HG03469 (cell line): ENCODE results near the gene ACOXL.
A peak's percentile ranks its signal among the peaks of the same experiment; 100 is the strongest.

Experiments used
- ATAC-seq: cut with Tn5 transposase; IDR thresholded peaks from one replicate; pipeline ENCODE4 v1.9.1; 2021; ENCODE audit warnings: mild to moderate bottlenecking, moderate library complexity, moderate number of reproducible peaks; ENCODE audit not compliant: unreplicated experiment

Gene ACOXL

GRCh38 chr2:111120253-111121027 lies 388.1 kb downstream of the ACOXL start, which contains the start of gene BCL2L11:
BCL2L11 (plus strand) TSS chr2:111120914; CDS start chr2:111123746, 2,832 bp downstream.
- ATAC-seq = peak; percentile 27

- no peak for ATAC-seq
These were observed 388.9 kb downstream of the ACOXL start for GRCh38 chr2:111121028-111121827.

- ATAC-seq = peak; percentile 34
These were observed 389.7 kb downstream of the ACOXL start for GRCh38 chr2:111121828-111122630.

GRCh38 chr2:111122631-111123421 lies 390.5 kb downstream of the ACOXL start:
- no peak for ATAC-seq

- no peak for ATAC-seq
These were observed 391.4 kb downstream of the ACOXL start for GRCh38 chr2:111123751-111124150.

- ATAC-seq = no peak
These were observed 394.2 kb downstream of the ACOXL start for GRCh38 chr2:111126581-111126980.

GRCh38 chr2:111127351-111127750 lies 395.0 kb downstream of the ACOXL start:
- ATAC-seq = no peak

GRCh38 chr2:111128096-111128495 lies 395.7 kb downstream of the ACOXL start:
- ATAC-seq = no peak

- no peak for ATAC-seq
These were observed 401.2 kb downstream of the ACOXL start for GRCh38 chr2:111133603-111134002.

GRCh38 chr2:111134055-111134454 lies 401.7 kb downstream of the ACOXL start:
- ATAC-seq = no peak

GRCh38 chr2:111135237-111135909 lies 403.0 kb downstream of the ACOXL start:
- no peak for ATAC-seq

- no peak for ATAC-seq
These were observed 403.5 kb downstream of the ACOXL start for GRCh38 chr2:111135910-111136297.

GRCh38 chr2:111138839-111139238 lies 406.5 kb downstream of the ACOXL start:
- no peak for ATAC-seq

- no peak for ATAC-seq
These were observed 407.4 kb downstream of the ACOXL start for GRCh38 chr2:111139637-111140317.

- no peak for ATAC-seq
These were observed 408.4 kb downstream of the ACOXL start for GRCh38 chr2:111140815-111141214.

GRCh38 chr2:111142101-111142500 lies 409.7 kb downstream of the ACOXL start:
- ATAC-seq = no peak

GRCh38 chr2:111143107-111143842 lies 410.9 kb downstream of the ACOXL start:
- ATAC-seq = no peak

- no peak for ATAC-seq
These were observed 411.4 kb downstream of the ACOXL start for GRCh38 chr2:111143843-111144198.
